NCI-H748 treated with DMSO at 0.1 percent for 48 hours (cell line): ENCODE measurements around the gene PRPF19.
"Not testable (repeated sequence)": the region's sequence is repeated elsewhere in the genome, so short reads cannot be mapped to it uniquely, and the experiment has no call there.

Source experiments
- DNase-seq: peaks from one replicate; lab custom pipeline; 2025; lab: John Stamatoyannopoulos, UW

The PRPF19 gene

GRCh38 chr11:60923326-60923725 lies 16.9 kb upstream of the PRPF19 start:
- no peak for DNase-seq

GRCh38 chr11:60922906-60923305 lies 16.5 kb upstream of the PRPF19 start:
- no peak for DNase-seq

- DNase-seq: no peak
Measured at GRCh38 chr11:60921777-60922335, 15.5 kb upstream of the PRPF19 start.

- DNase-seq: no peak
Measured at GRCh38 chr11:60921259-60921658, 14.9 kb upstream of the PRPF19 start.

GRCh38 chr11:60919956-60920355 lies 13.6 kb upstream of the PRPF19 start:
- DNase-seq: no peak

- DNase-seq: no peak
Measured at GRCh38 chr11:60919320-60919719, 12.9 kb upstream of the PRPF19 start.

- no peak for DNase-seq
Measured at GRCh38 chr11:60918939-60919265, 12.5 kb upstream of the PRPF19 start.

- DNase-seq: no peak
Measured at GRCh38 chr11:60918251-60918938, 12.0 kb upstream of the PRPF19 start.

GRCh38 chr11:60917267-60917666 lies 10.9 kb upstream of the PRPF19 start:
- DNase-seq: no peak

GRCh38 chr11:60916669-60917206 lies 10.4 kb upstream of the PRPF19 start:
- no peak for DNase-seq

GRCh38 chr11:60915248-60915914 lies 9.0 kb upstream of the PRPF19 start:
- no peak for DNase-seq

- no peak for DNase-seq
Measured at GRCh38 chr11:60914633-60915247, 8.4 kb upstream of the PRPF19 start.

- peak; percentile 88 for DNase-seq
Measured at GRCh38 chr11:60913793-60914632, 7.6 kb upstream of the PRPF19 start, which contains the start of gene TMEM109. Gene TMEM109 (plus strand): TSS chr11:60914158. CDS start chr11:60919694, 5,536 bp downstream.

- no peak for DNase-seq
Measured at GRCh38 chr11:60912851-60913528, 6.6 kb upstream of the PRPF19 start.

- no peak for DNase-seq
Measured at GRCh38 chr11:60912223-60912850, 6.0 kb upstream of the PRPF19 start.

- DNase-seq: no peak
Measured at GRCh38 chr11:60910711-60911380, 4.5 kb upstream of the PRPF19 start.

- no peak for DNase-seq
Measured at GRCh38 chr11:60910281-60910687, 3.9 kb upstream of the PRPF19 start.

GRCh38 chr11:60909680-60910280 lies 3.4 kb upstream of the PRPF19 start:
- not testable (repeated sequence) for DNase-seq

GRCh38 chr11:60908803-60909202 lies 2.4 kb upstream of the PRPF19 start:
- DNase-seq: no peak
